Naive thymus-derived CD8-positive, alpha-beta T cell (primary cell): ENCODE results near the gene TMEM233. TPM values are rescaled to one million over a fixed set of nuclear protein-coding genes. Genes with fewer than 3 reads are reported as not detected.
"Not testable (repeated sequence)": the region's sequence is repeated elsewhere in the genome, so short reads cannot be mapped to it uniquely, and the experiment has no call there.

Experiments
- ATAC-seq, 2 donors: fragments of 150-1000 bp; cut with Tn5 transposase in 1 of 2; sonication (Bioruptor Pico), chemical (Tn5 transposase) in 1 of 2; 1 replicate in 1 of 2; 2 replicates in 1 of 2; pipeline ENCODE4 v1.10.0; 2021; ENCODE audit warnings: mild to moderate bottlenecking in 2 of 2, moderate library complexity in 2 of 2
- POLR2A ChIA-PET: fragments of 350-600 bp; sonication (Branson Sonifier 250); formaldehyde crosslinking; loops from one replicate; lab custom pipeline; 2021; ENCODE audit warnings: antibody characterized with exemption; lab: Charles Lee
- DNase-seq, 10 donors: peaks; one replicate each; pipeline versions ENCODE4 v3.0.0 to v3.0.0-alpha.2; 2020 to 2022
- H3K27ac Mint-ChIP-seq, 10 donors: one replicate each; pipeline ENCODE4 v1.8.0; 2020 to 2022; ENCODE audit warnings: mild to moderate bottlenecking in 10 of 10, mixed read lengths in 10 of 10, moderate library complexity in 4 of 10, inconsistent platforms in 1 of 10
- H3K27me3 Mint-ChIP-seq, 5 donors: one replicate each; pipeline ENCODE4 v1.8.0; 2021 to 2022; ENCODE audit warnings: mixed read lengths in 5 of 5
- H3K36me3 Mint-ChIP-seq, 3 donors: one replicate each; pipeline ENCODE4 v1.8.0; 2020 to 2022; ENCODE audit warnings: mixed read lengths in 3 of 3, mild to moderate bottlenecking in 2 of 3, inconsistent platforms in 1 of 3
- H3K4me1 Mint-ChIP-seq, 4 donors: one replicate each; pipeline ENCODE4 v1.8.0; 2021 to 2022; ENCODE audit warnings: mixed read lengths in 4 of 4
- H3K4me3 Mint-ChIP-seq, 10 donors: one replicate each; pipeline ENCODE4 v1.8.0; 2020 to 2022; ENCODE audit warnings: mild to moderate bottlenecking in 10 of 10, mixed read lengths in 10 of 10, moderate library complexity in 6 of 10, inconsistent platforms in 1 of 10
- H3K9me3 Mint-ChIP-seq, 9 donors: one replicate each; pipeline ENCODE4 v1.8.0; 2020 to 2022; ENCODE audit warnings: mixed read lengths in 9 of 9, mild to moderate bottlenecking in 3 of 9, inconsistent platforms in 1 of 9, moderate library complexity in 1 of 9
- polyA plus RNA-seq, 3 donors: library from polyadenylated mRNA; unstranded; fragments of 300-500 nt; fragmentation: Illumina TruSeq; gene quantifications; one replicate each; pipeline ENCODE4 v1.2.3, GENCODE V29; 2021
- total RNA-seq, 8 experiments: library from RNA in 2 of 8; stranded (reverse) in 2 of 8; gene quantifications; one replicate each; pipeline ENCODE4 v1.2.3 and lab custom pipeline; 2021 to 2026

Gene TMEM233
- total and polyA plus RNA-seq, 5 experiments from 2014 or later, result not detected

GRCh38 chr12:119615518-119616475, 22.2 kb downstream of the TMEM233 start:
- Mint-ChIP-seq H3K4me1 (no peaks in the 10 kb centered on the region), H3K27me3 (peaks cover 9 to 28% (median 14%) of the 10 kb centered on the region in 5 donors), H3K4me3 (no peak overlapping the region), H3K9me3 (peaks cover 3 to 14% (median 6%) of the 10 kb centered on the region in 9 donors), H3K36me3 (peaks cover 0 to 1% (median 0%) of the 10 kb centered on the region in 3 donors), H3K27ac (no peak overlapping the region)
- DNase-seq, result no peak
- no peak for ATAC-seq
- POLR2A ChIA-PET, result no interaction called here

- DNase-seq, H3K36me3 Mint-ChIP-seq, H3K4me1 Mint-ChIP-seq, H3K4me3 Mint-ChIP-seq, POLR2A ChIA-PET, H3K27ac Mint-ChIP-seq, ATAC-seq: not testable (repeated sequence)
- Mint-ChIP-seq H3K9me3 (peaks cover 0 to 12% (median 5%) of the 10 kb centered on the region in 9 donors), H3K27me3 (peaks cover 13 to 31% (median 19%) of the 10 kb centered on the region in 5 donors)
These were observed 24.8 kb downstream of the TMEM233 start for GRCh38 chr12:119618328-119618896.

- ATAC-seq, result no peak
- peaks cover 11 to 27% (median 13%) of the 10 kb centered on the region in 5 donors for H3K27me3 Mint-ChIP-seq
- H3K9me3 Mint-ChIP-seq, result peaks cover 0 to 12% (median 4%) of the 10 kb centered on the region in 9 donors
- no peak overlapping the region for H3K4me3 Mint-ChIP-seq
- no peak overlapping the region for H3K27ac Mint-ChIP-seq
- no peaks in the 10 kb centered on the region for H3K4me1 Mint-ChIP-seq
- no peaks in the 10 kb centered on the region for H3K36me3 Mint-ChIP-seq
- DNase-seq, result no peak
- POLR2A ChIA-PET, result no interaction called here
These were observed 26.9 kb downstream of the TMEM233 start for GRCh38 chr12:119620490-119620889.

- Mint-ChIP-seq H3K27me3 (peaks cover 11 to 29% (median 23%) of the 10 kb centered on the region in 5 donors), H3K36me3 (no peaks in the 10 kb centered on the region), H3K9me3 (peaks cover 0 to 12% (median 4%) of the 10 kb centered on the region in 9 donors), H3K4me1 (no peaks in the 10 kb centered on the region), H3K4me3 (no peak overlapping the region), H3K27ac (no peak overlapping the region)
- ATAC-seq, result no peak
- no peak for DNase-seq
- POLR2A ChIA-PET, result no interaction called here
These were observed 28.3 kb downstream of the TMEM233 start for GRCh38 chr12:119621878-119622277.

- DNase-seq, result no peak
- no peaks in the 10 kb centered on the region for H3K36me3 Mint-ChIP-seq
- no peak for ATAC-seq
- peaks cover 5 to 35% (median 20%) of the 10 kb centered on the region in 5 donors for H3K27me3 Mint-ChIP-seq
- H3K4me3 Mint-ChIP-seq, result no peak overlapping the region
- POLR2A ChIA-PET, result no interaction called here
- H3K27ac Mint-ChIP-seq, result no peak overlapping the region
- H3K4me1 Mint-ChIP-seq, result no peaks in the 10 kb centered on the region
- H3K9me3 Mint-ChIP-seq, result no peaks in the 10 kb centered on the region
These were observed 31.4 kb downstream of the TMEM233 start for GRCh38 chr12:119624966-119625365.

- H3K36me3 Mint-ChIP-seq, result no peaks in the 10 kb centered on the region
- no peak overlapping the region for H3K4me3 Mint-ChIP-seq
- POLR2A ChIA-PET, result no interaction called here
These were observed 33.6 kb downstream of the TMEM233 start for GRCh38 chr12:119627019-119627643.

GRCh38 chr12:119627686-119628085, 34.1 kb downstream of the TMEM233 start:
- Mint-ChIP-seq H3K9me3 (no peaks in the 10 kb centered on the region), H3K4me1 (peaks cover 0 to 1% (median 0%) of the 10 kb centered on the region in 4 donors), H3K27me3 (peaks cover 8 to 44% (median 21%) of the 10 kb centered on the region in 5 donors), H3K36me3 (no peaks in the 10 kb centered on the region), H3K4me3 (no peak overlapping the region), H3K27ac (no peak overlapping the region)
- DNase-seq, result no peak
- POLR2A ChIA-PET, result interaction anchor here (0.8 kb wide), 1 partner anchor 490 kb away, joined by 4 read pairs; no protein-coding TSS in a partner anchor
- no peak for ATAC-seq

More at GRCh38 chr12:119627019-119627643, 33.6 kb downstream of the TMEM233 start:
- Mint-ChIP-seq H3K9me3 (no peaks in the 10 kb centered on the region), H3K4me1 (peaks cover 0 to 1% (median 0%) of the 10 kb centered on the region in 4 donors), H3K27me3 (peaks cover 4 to 50% (median 24%) of the 10 kb centered on the region in 5 donors), H3K27ac (no peak overlapping the region)
- no peak for ATAC-seq
- DNase-seq, result no peak

- peaks cover 0 to 1% (median 0%) of the 10 kb centered on the region in 4 donors for H3K4me1 Mint-ChIP-seq
- no peak overlapping the region for H3K4me3 Mint-ChIP-seq
- no peaks in the 10 kb centered on the region for H3K9me3 Mint-ChIP-seq
- no peaks in the 10 kb centered on the region for H3K36me3 Mint-ChIP-seq
- no peak overlapping the region for H3K27ac Mint-ChIP-seq
- H3K27me3 Mint-ChIP-seq, result peaks cover 8 to 49% (median 28%) of the 10 kb centered on the region in 5 donors
- DNase-seq (no peak), ATAC-seq (no peak)
- POLR2A ChIA-PET, result no interaction called here
These were observed 36.7 kb downstream of the TMEM233 start for GRCh38 chr12:119630223-119630780.

GRCh38 chr12:119630962-119631550, 37.5 kb downstream of the TMEM233 start:
- no peaks in the 10 kb centered on the region for H3K9me3 Mint-ChIP-seq
- H3K27me3 Mint-ChIP-seq, result peaks cover 13 to 53% (median 30%) of the 10 kb centered on the region in 5 donors
- ATAC-seq (no peak), DNase-seq (no peak)
- no peaks in the 10 kb centered on the region for H3K36me3 Mint-ChIP-seq
- H3K4me3 Mint-ChIP-seq, result no peak overlapping the region
- POLR2A ChIA-PET, result no interaction called here
- H3K4me1 Mint-ChIP-seq, result peaks cover 0 to 1% (median 0%) of the 10 kb centered on the region in 4 donors
- no peak overlapping the region for H3K27ac Mint-ChIP-seq

- DNase-seq (no peak), ATAC-seq (no peak)
- Mint-ChIP-seq H3K27me3 (peaks cover 13 to 53% (median 38%) of the 10 kb centered on the region in 5 donors), H3K4me3 (no peak overlapping the region), H3K4me1 (peaks cover 0 to 1% (median 0%) of the 10 kb centered on the region in 4 donors), H3K36me3 (no peaks in the 10 kb centered on the region), H3K27ac (no peak overlapping the region), H3K9me3 (no peaks in the 10 kb centered on the region)
- POLR2A ChIA-PET, result no interaction called here
These were observed 38.5 kb downstream of the TMEM233 start for GRCh38 chr12:119631930-119632678.

GRCh38 chr12:119634743-119635142, 41.2 kb downstream of the TMEM233 start:
- DNase-seq (no peak), ATAC-seq (no peak)
- Mint-ChIP-seq H3K9me3 (no peaks in the 10 kb centered on the region), H3K36me3 (no peaks in the 10 kb centered on the region), H3K27ac (no peak overlapping the region), H3K4me1 (peaks cover 0 to 1% (median 0%) of the 10 kb centered on the region in 4 donors), H3K4me3 (no peak overlapping the region), H3K27me3 (peaks cover 13 to 52% (median 42%) of the 10 kb centered on the region in 5 donors)
- POLR2A ChIA-PET, result no interaction called here
